ENCODE data around the gene DDX24.
A peak's percentile ranks its signal among the peaks of the same experiment; 100 is the strongest.

Gene DDX24

GRCh38 chr14:94031161-94031882 is 49.7 kb downstream of the DDX24 start:
- DNase-seq (ENCODE audit: low spot score), result no peak

GRCh38 chr14:94030571-94030970 is 50.4 kb downstream of the DDX24 start:
- no peak for DNase-seq (ENCODE audit: low spot score)

- no peak for DNase-seq (ENCODE audit: low spot score)
Observed at GRCh38 chr14:94029671-94030203, 51.3 kb downstream of the DDX24 start.

GRCh38 chr14:94029265-94029664 is 51.7 kb downstream of the DDX24 start:
- no peak for DNase-seq (ENCODE audit: low spot score)

GRCh38 chr14:94028450-94028826 is 52.6 kb downstream of the DDX24 start:
- no peak for DNase-seq (ENCODE audit: low spot score)

- no peak for DNase-seq (ENCODE audit: low spot score)
Observed at GRCh38 chr14:94027566-94028449, 53.2 kb downstream of the DDX24 start.

GRCh38 chr14:94026889-94027469 is 54.0 kb downstream of the DDX24 start:
- no peak for DNase-seq (ENCODE audit: low spot score)

GRCh38 chr14:94026173-94026888 is 54.7 kb downstream of the DDX24 start, which contains the start of gene OTUB2:
OTUB2 (plus strand) TSS chr14:94026340; CDS start chr14:94026538, 198 bp downstream.
- peak; percentile 100 for DNase-seq (ENCODE audit: low spot score)

GRCh38 chr14:94025720-94026119 is 55.3 kb downstream of the DDX24 start:
- no peak for DNase-seq (ENCODE audit: low spot score)

GRCh38 chr14:94024549-94024948 is 56.5 kb downstream of the DDX24 start:
- no peak for DNase-seq (ENCODE audit: low spot score)

- DNase-seq (ENCODE audit: low spot score), result no peak
Observed at GRCh38 chr14:94022532-94023411, 58.2 kb downstream of the DDX24 start.

GRCh38 chr14:94021416-94022157 is 59.4 kb downstream of the DDX24 start:
- no peak for DNase-seq (ENCODE audit: low spot score)

GRCh38 chr14:94021001-94021400 is 60.0 kb downstream of the DDX24 start:
- DNase-seq (ENCODE audit: low spot score), result peak; percentile 52

- no peak for DNase-seq (ENCODE audit: low spot score)
Observed at GRCh38 chr14:94020267-94020666, 60.7 kb downstream of the DDX24 start.

- no peak for DNase-seq (ENCODE audit: low spot score)
Observed at GRCh38 chr14:94019329-94019728, 61.7 kb downstream of the DDX24 start.

GRCh38 chr14:94018308-94018707 is 62.7 kb downstream of the DDX24 start:
- DNase-seq (ENCODE audit: low spot score), result no peak

GRCh38 chr14:94016446-94016976 is 64.5 kb downstream of the DDX24 start:
- DNase-seq (ENCODE audit: low spot score), result no peak

GRCh38 chr14:94015223-94015622 is 65.8 kb downstream of the DDX24 start:
- DNase-seq (ENCODE audit: low spot score), result no peak

GRCh38 chr14:94014382-94014781 is 66.6 kb downstream of the DDX24 start:
- DNase-seq (ENCODE audit: low spot score), result no peak

GRCh38 chr14:94011795-94012194 is 69.2 kb downstream of the DDX24 start:
- peak; percentile 55 for DNase-seq (ENCODE audit: low spot score)
